Erythroblast (primary cell): ENCODE measurements around the gene EFCAB10.

ENCODE experiments used
- GATA1 ChIP-seq: IDR thresholded peaks from 2 replicates; pipeline ENCODE4 v1.6.1; 2011; ENCODE audit warnings: low read depth, mild to moderate bottlenecking, control low read depth, low read length, moderate library complexity
- POLR2A ChIP-seq: IDR thresholded peaks from 2 replicates; pipeline ENCODE4 v1.6.1; 2011; ENCODE audit warnings: mild to moderate bottlenecking, low read length

GRCh38 chr7:105577251-105577650 is 4.0 kb downstream of the EFCAB10 start:
- TF ChIP-seq POLR2A, result no peak
- TF ChIP-seq GATA1, result no peak
